AG09319 (cell line): ENCODE measurements around the gene UHRF1.

ENCODE experiments used
- DNase-seq: peaks from one replicate; pipeline ENCODE4 v3.0.0-alpha.2; 2010; ENCODE audit warnings: low read depth; ENCODE audit errors: extremely low read depth
- TF ChIP-seq, protein P1 (sequence below): IDR thresholded peaks from 2 replicates; pipeline ENCODE4 v1.5.1; 2011; ENCODE audit warnings: low read depth, mild to moderate bottlenecking, inconsistent platforms, low read length, moderate library complexity

UHRF1 gene

DNA sequence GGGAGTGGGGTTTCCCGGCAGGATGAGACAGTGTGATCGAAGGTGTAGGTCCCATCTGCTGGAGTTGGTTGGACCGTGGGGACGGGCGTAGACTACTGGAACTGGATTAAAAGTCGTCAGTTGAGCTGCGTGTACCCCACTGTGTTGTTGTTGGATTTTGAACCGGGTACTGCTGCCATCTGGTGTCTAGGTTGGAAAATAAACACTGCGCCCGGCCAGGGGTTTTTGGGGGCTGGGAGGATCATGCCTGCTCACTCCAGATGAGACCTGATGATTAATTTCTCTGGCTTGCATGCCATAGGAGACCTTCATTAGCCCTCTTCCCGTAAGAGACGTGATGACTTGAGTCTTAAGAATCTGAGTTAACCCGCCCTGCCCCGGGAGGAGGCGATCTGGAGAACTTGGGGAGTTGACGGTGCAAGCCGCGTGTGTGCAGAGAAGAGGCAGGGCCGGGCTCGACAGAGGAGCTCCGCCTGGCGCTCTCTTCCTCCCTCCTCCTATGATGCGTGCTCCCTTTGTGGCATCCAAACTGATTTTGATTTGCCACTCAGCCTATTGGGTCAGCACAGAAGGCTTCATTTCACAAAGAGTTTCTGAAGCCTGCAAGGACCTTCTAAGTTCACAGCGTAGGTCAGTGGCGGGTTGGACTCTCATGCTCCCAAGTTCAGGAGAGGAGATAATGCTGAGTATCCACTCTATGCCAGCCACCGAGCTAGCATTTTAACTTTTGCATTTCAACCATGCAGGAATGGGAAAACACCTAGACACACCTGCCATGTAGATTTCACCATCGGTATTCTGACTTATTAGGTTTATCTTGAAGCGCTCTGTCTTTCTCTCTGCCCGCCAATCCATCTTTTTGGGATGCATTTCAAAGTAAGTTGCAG is 2.7 kb downstream of the UHRF1 start:
- DNase-seq: peak; percentile 100
- TF ChIP-seq, protein P1, sequence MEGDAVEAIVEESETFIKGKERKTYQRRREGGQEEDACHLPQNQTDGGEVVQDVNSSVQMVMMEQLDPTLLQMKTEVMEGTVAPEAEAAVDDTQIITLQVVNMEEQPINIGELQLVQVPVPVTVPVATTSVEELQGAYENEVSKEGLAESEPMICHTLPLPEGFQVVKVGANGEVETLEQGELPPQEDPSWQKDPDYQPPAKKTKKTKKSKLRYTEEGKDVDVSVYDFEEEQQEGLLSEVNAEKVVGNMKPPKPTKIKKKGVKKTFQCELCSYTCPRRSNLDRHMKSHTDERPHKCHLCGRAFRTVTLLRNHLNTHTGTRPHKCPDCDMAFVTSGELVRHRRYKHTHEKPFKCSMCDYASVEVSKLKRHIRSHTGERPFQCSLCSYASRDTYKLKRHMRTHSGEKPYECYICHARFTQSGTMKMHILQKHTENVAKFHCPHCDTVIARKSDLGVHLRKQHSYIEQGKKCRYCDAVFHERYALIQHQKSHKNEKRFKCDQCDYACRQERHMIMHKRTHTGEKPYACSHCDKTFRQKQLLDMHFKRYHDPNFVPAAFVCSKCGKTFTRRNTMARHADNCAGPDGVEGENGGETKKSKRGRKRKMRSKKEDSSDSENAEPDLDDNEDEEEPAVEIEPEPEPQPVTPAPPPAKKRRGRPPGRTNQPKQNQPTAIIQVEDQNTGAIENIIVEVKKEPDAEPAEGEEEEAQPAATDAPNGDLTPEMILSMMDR: peak; percentile 59

DNA sequence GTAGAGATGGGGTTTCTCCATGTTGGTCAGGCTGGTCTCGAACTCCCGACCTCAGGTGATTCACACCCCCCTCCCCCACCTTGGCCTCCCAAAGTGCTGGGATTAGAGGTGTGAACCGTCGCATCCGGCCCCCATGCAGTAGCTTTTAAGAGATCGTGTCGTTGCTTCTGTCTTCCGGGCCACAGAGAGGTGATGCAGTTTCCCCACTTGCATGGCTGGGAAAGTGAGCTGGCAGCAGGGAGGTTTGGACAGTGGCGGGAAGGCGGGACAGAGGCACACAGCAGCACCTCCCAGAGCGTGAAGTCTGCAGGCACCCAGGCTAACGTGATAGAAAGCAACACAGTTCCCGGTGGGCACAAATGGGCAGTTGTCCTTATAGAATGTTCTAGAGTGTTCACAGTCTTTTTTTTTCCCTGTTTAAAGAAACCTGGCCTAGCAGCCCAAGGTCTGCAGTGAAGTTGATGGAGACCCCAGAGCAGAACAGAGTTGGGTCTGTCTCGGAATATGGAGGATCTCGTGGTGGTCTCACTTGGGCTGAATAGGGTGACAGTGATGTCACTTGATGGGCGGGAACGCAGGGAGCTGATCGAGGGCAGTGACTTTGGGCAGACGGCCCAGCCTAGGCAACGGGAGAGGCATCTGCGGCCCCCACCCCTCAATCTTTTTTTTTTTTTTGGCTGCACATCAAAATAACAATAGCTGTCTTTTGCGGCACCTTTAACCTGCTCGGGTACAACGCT is 4.9 kb downstream of the UHRF1 start:
- TF ChIP-seq, protein P1: no peak
- DNase-seq: no peak

DNA sequence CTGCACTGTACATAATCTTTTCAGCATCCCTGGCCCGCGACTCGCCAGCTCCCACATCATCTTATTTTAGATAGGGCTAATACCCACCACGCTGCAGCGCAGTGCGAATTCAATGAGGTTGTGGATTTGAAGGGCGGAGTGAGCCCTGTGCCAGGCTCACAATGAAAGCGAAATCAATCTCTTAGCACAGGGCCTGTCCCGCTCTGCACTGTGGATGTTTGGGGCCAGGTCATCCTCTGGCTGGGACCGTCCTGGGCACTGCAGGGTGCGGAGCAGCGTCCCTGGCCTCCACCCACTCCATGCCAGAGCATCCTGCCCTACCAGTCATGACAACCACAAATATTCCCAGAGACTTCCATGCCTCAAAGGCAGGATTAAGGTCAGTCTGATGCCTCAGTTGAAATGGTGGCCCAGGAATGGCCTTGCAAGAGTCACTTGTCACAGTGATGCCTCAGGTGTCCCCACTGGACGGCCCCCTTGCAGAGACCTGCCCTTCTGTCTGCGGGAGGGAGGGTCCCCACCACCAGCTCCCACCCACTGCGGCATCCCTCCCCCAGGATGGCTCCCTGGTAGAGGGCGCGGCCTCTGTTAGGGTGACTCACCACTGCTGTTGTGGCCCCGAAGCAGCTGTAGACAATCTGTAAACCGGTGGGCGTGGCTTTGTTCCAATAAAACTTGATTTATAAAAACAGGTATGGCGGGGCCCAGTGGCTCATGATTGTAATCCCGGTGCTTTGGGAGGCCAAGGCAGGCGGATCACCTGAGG is 5.6 kb downstream of the UHRF1 start:
- peak; percentile 35 for DNase-seq

DNA sequence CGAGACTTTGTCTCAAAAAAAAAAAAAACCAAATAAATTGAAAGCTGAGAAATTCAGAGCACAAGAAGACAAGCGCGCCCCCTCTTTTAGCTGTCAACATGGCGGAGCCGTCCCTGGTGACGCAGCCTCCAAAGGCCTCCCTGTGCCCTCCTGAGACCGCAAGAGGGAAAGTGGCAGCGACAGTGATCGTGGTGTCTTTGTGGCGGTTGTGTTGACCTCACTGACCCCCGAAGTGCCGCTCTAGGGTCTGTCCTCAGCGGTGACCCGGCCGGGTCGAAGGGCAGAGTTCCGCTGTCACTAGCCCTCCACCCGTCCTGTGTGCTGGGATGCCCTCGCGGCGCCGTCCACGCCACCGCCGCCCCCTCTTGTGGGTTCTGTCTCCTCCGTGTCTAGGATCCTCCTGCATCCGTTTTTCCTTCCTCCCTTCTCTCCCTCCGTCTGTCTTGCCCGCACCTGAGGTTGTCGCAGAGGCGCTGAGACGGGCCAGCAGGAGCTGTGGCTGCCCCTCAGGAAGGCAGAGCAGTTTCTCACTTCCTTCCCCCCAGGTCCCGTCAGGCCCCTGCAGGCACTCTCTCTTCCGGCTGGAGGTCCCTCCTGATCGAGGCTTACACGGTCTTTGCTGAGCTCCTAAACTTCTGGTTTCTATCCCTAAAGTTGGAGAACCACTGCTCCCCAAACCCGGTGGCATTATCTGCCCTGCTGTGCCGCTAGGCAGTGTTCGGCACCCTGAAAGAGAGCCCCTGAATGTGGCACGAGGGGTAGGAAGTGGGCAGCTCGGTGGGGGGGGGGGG is 7.2 kb downstream of the UHRF1 start:
- TF ChIP-seq, protein P1: no peak
- no peak for DNase-seq

More for the DNA sequence above, 5.6 kb downstream of the UHRF1 start:
- TF ChIP-seq, protein P1: no peak

DNA sequence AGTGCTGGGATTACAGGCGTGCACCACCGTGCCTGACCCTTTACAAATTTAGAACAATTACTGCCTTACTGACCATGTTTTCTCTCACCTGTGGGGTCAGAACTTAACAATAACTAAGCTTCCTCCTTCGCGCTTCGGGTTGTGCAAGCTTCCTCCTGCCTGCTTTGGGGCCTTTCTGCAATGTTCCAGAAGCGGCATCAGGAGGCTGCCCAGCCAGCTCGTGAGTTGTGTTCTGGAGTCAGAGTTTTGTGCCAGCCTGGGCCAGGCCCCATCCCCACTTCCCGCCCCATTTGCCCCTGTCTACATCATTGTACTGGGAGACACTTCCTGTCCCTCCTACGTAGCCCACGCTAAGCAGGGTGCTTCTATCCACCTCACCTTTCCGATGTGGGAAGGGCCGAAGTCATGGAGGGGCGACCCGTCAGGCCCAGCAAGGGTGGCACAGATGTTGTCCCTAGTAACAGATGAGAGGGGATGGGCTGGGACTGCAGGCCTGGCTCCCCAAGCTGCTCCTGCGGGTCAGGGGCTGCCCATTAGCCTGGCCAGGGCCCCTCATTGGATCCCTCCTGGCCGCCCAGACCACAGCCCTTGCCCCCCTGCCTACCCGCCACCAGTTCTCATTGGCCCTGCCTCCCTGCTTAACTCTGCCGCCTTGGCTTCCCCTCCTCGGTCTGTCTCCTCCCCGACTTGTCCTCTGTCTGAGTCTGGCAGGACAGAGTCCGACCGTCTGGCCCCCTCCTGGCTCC is 13.4 kb downstream of the UHRF1 start:
- DNase-seq: no peak
- TF ChIP-seq, protein P1: no peak

DNA sequence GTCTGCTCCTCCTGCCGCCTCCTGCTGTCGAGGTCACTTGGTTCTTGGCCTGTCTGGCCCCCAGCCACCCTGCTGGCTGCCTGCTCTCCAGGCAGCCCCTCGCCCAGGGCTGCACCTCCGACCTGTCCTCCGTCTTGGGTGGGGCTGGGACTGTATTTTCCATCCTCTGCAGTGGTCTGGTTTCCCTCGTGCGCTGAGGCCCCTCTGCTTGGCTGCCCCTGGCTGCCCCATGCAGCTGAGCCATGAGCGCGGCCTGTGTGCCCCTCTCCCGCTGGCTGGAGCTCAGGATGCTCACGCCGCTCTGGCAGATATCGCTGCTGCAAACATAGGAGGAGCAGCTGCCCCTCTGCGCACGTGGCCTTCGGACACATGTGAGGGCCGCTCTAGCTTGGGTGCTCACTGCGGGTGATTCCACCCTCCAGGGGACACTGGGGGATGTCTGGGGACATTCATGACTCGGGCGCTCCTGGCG is 14.0 kb downstream of the UHRF1 start:
- DNase-seq: no peak
- TF ChIP-seq, protein P1: no peak
